Nephron progenitor cell (in vitro differentiated cells): Measurements from ENCODE around the gene AMOTL1.

ENCODE experiments used
- DNase-seq: peaks from one replicate; pipeline ENCODE4 v3.0.0; 2021
- H3K27ac Mint-ChIP-seq: 2 replicates; pipeline ENCODE4 v1.8.0; 2021; ENCODE audit warnings: mild to moderate bottlenecking, moderate library complexity, mixed read lengths
- H3K27me3 Mint-ChIP-seq: 2 replicates; pipeline ENCODE4 v1.8.0; 2021; ENCODE audit warnings: mild to moderate bottlenecking, low read depth, mixed read lengths; ENCODE audit not compliant: poor library complexity
- H3K36me3 Mint-ChIP-seq: 2 replicates; pipeline ENCODE4 v1.8.0; 2021; ENCODE audit warnings: low read depth, mixed read lengths
- H3K4me1 Mint-ChIP-seq: 2 replicates; pipeline ENCODE4 v1.8.0; 2021; ENCODE audit warnings: mixed read lengths
- H3K4me3 Mint-ChIP-seq: 2 replicates; pipeline ENCODE4 v1.8.0; 2021; ENCODE audit warnings: mild to moderate bottlenecking, moderate library complexity, mixed read lengths
- H3K9me3 Mint-ChIP-seq: 2 replicates; pipeline ENCODE4 v1.8.0; 2021; ENCODE audit warnings: mild to moderate bottlenecking, moderate library complexity, mixed read lengths
- CTCF ChIP-seq: fragments of 200-600 bp; sonication (generic); IDR thresholded peaks from 2 replicates; pipeline ENCODE4 v1.5.0; 2021; ENCODE audit warnings: antibody characterized with exemption

The AMOTL1 gene

DNA sequence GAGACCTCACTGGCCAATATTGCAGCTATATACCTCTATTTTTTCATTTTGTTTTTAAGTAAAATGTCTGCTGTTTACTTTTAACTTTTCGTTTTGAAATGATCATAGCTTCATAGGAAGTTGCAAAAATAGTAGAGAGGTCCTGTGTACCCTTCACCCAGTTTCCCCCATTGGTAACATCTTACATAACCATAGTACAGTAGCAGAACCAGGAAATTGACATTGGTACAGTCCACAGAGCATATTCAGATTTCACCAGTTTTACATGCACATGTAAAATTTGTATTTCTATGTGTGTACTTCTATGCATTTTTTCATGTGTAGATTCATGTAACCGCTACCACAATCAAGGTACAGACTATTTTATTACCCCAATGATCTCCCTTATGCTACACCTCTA, 3.8 kb downstream of the AMOTL1 start:
- Mint-ChIP-seq H3K36me3 (peaks cover 38% of the 10 kb centered on the region), H3K9me3 (peaks cover 17% of the 10 kb centered on the region), H3K4me3 (no peak overlapping the region), H3K27ac (no peak overlapping the region), H3K27me3 (no peaks in the 10 kb centered on the region), H3K4me1 (peaks cover 41% of the 10 kb centered on the region)
- DNase-seq: no peak
- TF ChIP-seq CTCF: no peak

DNA sequence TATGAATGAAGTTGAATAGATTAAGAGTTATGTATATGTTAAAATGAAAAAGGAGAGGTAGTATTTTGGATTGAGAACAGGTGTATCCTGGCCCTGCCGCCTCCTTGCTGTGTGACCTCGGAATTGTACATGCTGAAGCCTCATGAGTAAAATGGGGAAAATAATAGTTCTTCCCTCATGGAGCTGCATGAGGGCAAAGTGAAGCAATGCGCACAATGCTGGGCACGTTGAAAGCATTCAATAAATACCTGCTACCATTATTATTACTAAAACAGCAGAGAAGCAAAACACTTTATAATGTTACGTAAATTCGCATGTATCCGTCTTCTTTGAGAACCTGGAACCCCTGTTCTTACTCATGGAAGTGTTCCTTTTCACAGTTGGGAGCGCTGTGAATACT, 5.7 kb downstream of the AMOTL1 start:
- Mint-ChIP-seq H3K4me1 (peaks cover 39% of the 10 kb centered on the region), H3K36me3 (peaks cover 38% of the 10 kb centered on the region)

DNA sequence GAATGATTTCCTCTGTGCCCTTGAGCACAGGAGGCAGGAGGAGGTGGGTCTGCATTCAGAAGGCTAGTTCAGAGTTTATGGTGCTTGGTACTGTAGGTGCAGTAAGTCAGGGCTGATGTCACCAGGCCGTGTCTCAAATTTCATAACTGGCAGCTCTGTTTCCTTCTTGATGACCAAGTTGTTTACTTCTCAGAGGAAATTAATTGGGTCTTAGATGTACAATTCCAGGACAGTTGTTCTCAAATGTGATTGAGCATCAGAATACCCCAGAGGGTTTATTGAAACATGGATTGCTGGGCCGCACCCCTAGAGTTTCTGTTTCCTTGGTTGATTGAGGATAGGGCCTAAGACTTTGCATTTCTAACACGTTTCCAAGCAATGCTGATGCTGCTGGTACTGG, 6.2 kb downstream of the AMOTL1 start:
- peaks cover 39% of the 10 kb centered on the region for H3K4me1 Mint-ChIP-seq

More for the DNA sequence above, 5.7 kb downstream of the AMOTL1 start:
- TF ChIP-seq CTCF: no peak
- Mint-ChIP-seq H3K27ac (no peak overlapping the region), H3K4me3 (no peak overlapping the region), H3K9me3 (peaks cover 17% of the 10 kb centered on the region), H3K27me3 (no peaks in the 10 kb centered on the region)
- no peak for DNase-seq

DNA sequence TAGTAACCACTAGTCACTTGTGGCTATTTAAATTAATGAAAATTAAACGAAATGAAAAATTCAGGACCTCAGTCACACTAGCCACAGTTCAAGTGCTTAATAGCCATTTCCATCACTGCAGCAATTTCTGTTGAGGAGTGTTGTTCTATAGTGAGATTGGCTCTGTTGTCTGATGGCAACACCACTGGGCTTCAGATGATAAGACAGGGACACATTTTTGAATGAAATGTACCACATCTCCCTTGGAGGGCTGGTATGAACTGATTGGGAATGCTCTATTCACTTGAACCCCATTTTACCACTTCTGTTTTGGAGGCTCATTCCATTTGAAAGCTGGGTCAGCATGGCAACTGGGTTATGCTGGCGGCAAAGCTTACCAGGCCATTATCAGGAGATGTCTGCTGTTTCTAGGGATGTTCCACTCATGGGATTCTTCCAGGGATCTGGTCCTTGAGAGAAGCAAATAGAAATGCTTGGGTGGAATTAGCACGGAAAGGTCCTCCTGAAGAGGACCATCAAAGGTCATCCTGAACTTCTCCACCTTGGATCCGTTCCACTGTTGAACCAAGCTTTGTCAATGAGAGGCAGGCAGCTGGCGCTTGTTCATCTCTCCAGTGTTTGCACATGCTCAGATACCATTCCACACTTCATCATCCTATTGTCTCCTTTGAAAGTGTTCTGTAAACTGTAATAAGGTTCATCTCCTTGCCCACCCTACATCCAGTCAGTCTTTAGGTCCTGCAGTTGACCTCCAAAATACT, 7.6 kb downstream of the AMOTL1 start:
- peaks cover 38% of the 10 kb centered on the region for H3K36me3 Mint-ChIP-seq
- H3K9me3 Mint-ChIP-seq: peaks cover 17% of the 10 kb centered on the region
- H3K4me1 Mint-ChIP-seq: peaks cover 26% of the 10 kb centered on the region
- no peak for TF ChIP-seq CTCF
- peak overlapping the region; percentile 43 for H3K27ac Mint-ChIP-seq
- DNase-seq: no peak
- H3K27me3 Mint-ChIP-seq: no peaks in the 10 kb centered on the region
- no peak overlapping the region for H3K4me3 Mint-ChIP-seq

More for the DNA sequence above, 6.2 kb downstream of the AMOTL1 start:
- no peak for DNase-seq
- no peak for TF ChIP-seq CTCF
- H3K27ac Mint-ChIP-seq: no peak overlapping the region
- H3K27me3 Mint-ChIP-seq: no peaks in the 10 kb centered on the region
- H3K4me3 Mint-ChIP-seq: no peak overlapping the region
- H3K36me3 Mint-ChIP-seq: peaks cover 38% of the 10 kb centered on the region
- H3K9me3 Mint-ChIP-seq: peaks cover 17% of the 10 kb centered on the region

- H3K4me1 Mint-ChIP-seq: peaks cover 17% of the 10 kb centered on the region
- peaks cover 17% of the 10 kb centered on the region for H3K9me3 Mint-ChIP-seq
- H3K27me3 Mint-ChIP-seq: no peaks in the 10 kb centered on the region
- TF ChIP-seq CTCF: no peak
- peaks cover 33% of the 10 kb centered on the region for H3K36me3 Mint-ChIP-seq
- peak overlapping the region; percentile 43 for H3K27ac Mint-ChIP-seq
- DNase-seq: no peak
- H3K4me3 Mint-ChIP-seq: no peak overlapping the region
Observed at GRCh38 chr11:94776351-94777321, 8.5 kb downstream of the AMOTL1 start.
